Brain microvascular endothelial cell (primary cell): ENCODE data around the gene SMOC2.

ENCODE experiments used
- DNase-seq: peaks from one replicate; pipeline ENCODE4 v3.0.0-alpha.2; 2020
- H3K27ac ChIP-seq: fragments of 250-450 bp; sonication (Bioruptor Pico); 2 replicates; pipeline ENCODE4 v1.5.1; 2020; ENCODE audit warnings: mild to moderate bottlenecking, moderate library complexity
- H3K27me3 ChIP-seq: fragments of 250-450 bp; sonication (Bioruptor Pico); replicated peaks from 2 replicates; pipeline ENCODE4 v1.5.1; 2020; ENCODE audit warnings: mild to moderate bottlenecking
- H3K36me3 ChIP-seq: fragments of 250-450 bp; sonication (Bioruptor Pico); replicated peaks from 2 replicates; pipeline ENCODE4 v1.5.1; 2020; ENCODE audit warnings: mild to moderate bottlenecking
- H3K4me3 ChIP-seq: 2 replicates; pipeline ENCODE4 v1.5.1; 2011; ENCODE audit warnings: low read depth, mild to moderate bottlenecking, control low read depth, low read length, moderate library complexity
- in situ Hi-C: cut with HindIII; loops from 2 replicates; pipeline ENCODE4 v1.10.0; 2017; ENCODE audit warnings: low sequenced_read_pairs, low pct_ligation_motif_present
- TF ChIP-seq, protein P1 (sequence below): IDR thresholded peaks from 2 replicates; pipeline ENCODE4 v1.5.1; 2011; ENCODE audit warnings: low read depth, mild to moderate bottlenecking, moderate library complexity, low read length, control low read depth, inconsistent platforms; ENCODE audit errors: missing control alignments

The SMOC2 gene

DNA sequence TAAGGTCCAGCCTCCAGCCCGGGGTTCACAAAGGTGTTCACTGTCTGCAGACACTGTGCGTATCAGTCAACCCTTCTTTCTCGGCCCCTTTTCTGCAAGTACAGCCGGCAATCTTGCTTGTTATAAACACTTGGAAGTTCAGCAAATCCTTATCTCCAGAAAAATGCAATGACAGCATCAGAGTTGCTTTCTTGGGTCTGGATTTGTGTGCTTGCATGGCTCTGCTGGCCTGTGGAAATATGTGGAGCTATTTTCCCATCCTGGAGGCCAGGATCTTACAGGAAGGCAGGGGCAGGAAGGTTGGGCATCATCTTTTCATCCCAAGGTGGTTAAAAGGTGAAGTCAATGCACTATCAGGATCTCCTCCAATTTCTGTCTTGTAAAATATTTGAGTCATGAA lies 100.3 kb downstream of the SMOC2 start:
- TF ChIP-seq, protein P1, sequence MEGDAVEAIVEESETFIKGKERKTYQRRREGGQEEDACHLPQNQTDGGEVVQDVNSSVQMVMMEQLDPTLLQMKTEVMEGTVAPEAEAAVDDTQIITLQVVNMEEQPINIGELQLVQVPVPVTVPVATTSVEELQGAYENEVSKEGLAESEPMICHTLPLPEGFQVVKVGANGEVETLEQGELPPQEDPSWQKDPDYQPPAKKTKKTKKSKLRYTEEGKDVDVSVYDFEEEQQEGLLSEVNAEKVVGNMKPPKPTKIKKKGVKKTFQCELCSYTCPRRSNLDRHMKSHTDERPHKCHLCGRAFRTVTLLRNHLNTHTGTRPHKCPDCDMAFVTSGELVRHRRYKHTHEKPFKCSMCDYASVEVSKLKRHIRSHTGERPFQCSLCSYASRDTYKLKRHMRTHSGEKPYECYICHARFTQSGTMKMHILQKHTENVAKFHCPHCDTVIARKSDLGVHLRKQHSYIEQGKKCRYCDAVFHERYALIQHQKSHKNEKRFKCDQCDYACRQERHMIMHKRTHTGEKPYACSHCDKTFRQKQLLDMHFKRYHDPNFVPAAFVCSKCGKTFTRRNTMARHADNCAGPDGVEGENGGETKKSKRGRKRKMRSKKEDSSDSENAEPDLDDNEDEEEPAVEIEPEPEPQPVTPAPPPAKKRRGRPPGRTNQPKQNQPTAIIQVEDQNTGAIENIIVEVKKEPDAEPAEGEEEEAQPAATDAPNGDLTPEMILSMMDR = no peak
- in situ Hi-C loops = no loop called here
- H3K4me3 ChIP-seq = no peak overlapping the region

DNA sequence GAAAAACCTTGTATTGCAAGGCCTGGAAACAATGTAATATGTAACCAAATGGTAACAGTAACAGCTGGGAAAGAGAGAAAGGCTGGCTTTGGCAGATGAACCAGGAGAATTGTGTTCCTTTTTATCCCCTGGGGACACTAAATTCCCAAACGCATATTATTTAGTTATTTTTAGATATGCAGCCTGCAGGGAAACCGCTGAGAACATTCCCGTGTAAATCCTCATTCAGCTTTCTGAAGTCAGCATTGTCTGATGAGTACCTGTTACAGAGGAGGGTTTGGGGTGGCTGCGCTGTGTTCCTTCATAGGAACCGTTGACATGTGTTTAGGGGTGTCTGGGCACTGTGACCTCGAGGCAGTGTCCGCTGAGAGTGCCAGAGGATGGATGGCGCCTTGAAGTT lies 101.3 kb downstream of the SMOC2 start:
- Histone ChIP-seq H3K4me3 (no peak overlapping the region), H3K36me3 (no peaks in the 10 kb centered on the region), H3K27ac (no peak overlapping the region), H3K27me3 (no peaks in the 10 kb centered on the region)
- DNase-seq = no peak
- in situ Hi-C loops = no loop called here
- TF ChIP-seq, protein P1 = no peak

More for the DNA sequence above, 100.3 kb downstream of the SMOC2 start:
- no peak overlapping the region for H3K27ac ChIP-seq
- no peak for DNase-seq
- H3K27me3 ChIP-seq = no peaks in the 10 kb centered on the region
- H3K36me3 ChIP-seq = no peaks in the 10 kb centered on the region

DNA sequence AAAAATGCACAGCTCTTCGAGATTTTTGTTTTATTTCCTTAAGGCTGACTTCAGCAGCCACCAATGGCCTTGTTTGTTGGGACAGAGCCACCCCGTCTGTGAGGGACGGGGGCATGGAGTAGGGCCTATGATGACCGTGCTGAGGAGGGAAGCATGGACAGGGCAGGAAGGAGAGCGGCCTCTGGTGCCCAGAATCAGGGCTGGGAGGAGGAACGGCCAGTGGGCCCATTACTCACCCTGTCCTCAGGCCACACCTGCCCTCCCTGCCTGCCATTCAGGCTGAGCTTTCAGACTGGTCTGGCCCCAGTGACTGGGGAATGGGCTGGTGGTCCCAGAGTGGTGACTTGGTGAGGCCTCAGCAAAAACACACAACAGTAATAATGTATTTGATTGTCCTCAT lies 104.4 kb downstream of the SMOC2 start:
- no peaks in the 10 kb centered on the region for H3K27me3 ChIP-seq
- H3K27ac ChIP-seq = no peak overlapping the region
- DNase-seq = no peak
- in situ Hi-C loops = no loop called here
- TF ChIP-seq, protein P1 = no peak
- H3K36me3 ChIP-seq = no peaks in the 10 kb centered on the region
- no peak overlapping the region for H3K4me3 ChIP-seq

DNA sequence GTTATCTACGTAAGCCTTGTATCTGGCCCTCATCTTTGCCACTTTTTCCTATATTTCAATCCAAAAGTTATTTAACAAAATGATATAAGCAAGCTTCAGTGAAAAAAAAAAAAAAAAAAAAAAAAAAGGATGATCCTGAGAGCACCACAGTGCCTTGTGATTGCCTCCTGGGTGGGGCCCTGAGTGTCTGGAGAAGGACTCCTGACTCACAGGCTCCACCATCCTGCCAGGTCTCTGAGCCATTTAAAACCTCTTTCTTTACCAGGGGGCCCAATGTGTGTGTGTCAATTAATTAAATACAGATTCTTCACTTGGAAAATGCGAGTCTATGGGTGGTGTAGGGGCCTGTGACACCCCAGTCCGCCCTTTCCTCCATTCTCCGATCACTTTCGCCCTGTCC lies 105.2 kb downstream of the SMOC2 start:
- H3K27ac ChIP-seq = no peak overlapping the region
- H3K4me3 ChIP-seq = no peak overlapping the region
- in situ Hi-C loops = no loop called here
- no peaks in the 10 kb centered on the region for H3K27me3 ChIP-seq
- DNase-seq = no peak
- TF ChIP-seq, protein P1 = no peak
- H3K36me3 ChIP-seq = no peaks in the 10 kb centered on the region

DNA sequence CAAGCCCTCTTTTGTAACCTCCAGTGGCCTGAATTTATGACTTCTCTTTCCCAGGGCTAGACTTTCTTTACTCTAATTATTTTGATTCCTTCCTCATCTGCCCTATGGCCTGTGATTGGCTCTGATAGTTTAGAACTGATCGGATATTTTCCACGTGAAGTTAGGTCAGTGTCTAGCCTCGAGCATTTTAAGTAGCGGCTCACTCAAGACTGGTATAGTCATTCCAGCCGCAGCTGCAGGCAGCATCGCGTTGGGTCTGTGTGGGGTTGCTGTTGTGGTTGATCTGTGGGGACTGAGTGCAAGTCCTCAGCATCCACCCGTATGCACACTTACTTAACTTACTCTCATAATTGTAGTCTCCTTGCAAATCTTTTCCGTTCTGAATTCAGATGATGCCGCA lies 105.7 kb downstream of the SMOC2 start:
- TF ChIP-seq, protein P1 = no peak
- Histone ChIP-seq H3K4me3 (no peak overlapping the region), H3K27ac (no peak overlapping the region), H3K36me3 (no peaks in the 10 kb centered on the region), H3K27me3 (no peaks in the 10 kb centered on the region)
- no peak for DNase-seq
- in situ Hi-C loops = no loop called here

DNA sequence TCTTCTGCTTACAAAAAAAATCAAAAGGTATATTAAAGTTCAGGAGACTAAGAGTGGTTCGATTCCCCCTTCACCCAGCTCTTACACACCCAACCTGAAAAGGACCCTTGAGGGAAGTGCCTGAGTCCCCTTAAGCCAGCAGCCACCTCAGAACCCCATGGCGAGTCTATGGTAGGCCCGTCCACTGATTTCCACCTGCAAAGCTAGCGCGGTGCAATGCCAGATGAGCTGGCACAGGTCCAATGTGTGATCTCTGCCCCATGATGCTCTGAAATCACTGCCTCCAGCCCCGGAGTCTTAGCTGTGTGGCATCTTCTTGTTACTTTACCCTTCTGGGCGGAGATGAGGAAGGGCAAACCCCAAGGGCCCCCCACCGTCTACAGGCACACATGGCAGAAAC lies 109.3 kb downstream of the SMOC2 start:
- no peak for DNase-seq
- Histone ChIP-seq H3K36me3 (no peaks in the 10 kb centered on the region), H3K27me3 (no peaks in the 10 kb centered on the region), H3K27ac (no peak overlapping the region), H3K4me3 (no peak overlapping the region)
- TF ChIP-seq, protein P1 = no peak
- in situ Hi-C loops = no loop called here
